Neuron (in vitro differentiated cells): ENCODE measurements around the gene CNTNAP3B.
"Not testable (repeated sequence)": the region's sequence is repeated elsewhere in the genome, so short reads cannot be mapped to it uniquely, and the experiment has no call there.

ENCODE experiments used
- H2AFZ ChIP-seq: one replicate; pipeline ENCODE4 v1.6.1; 2013; ENCODE audit warnings: low read depth, mild to moderate bottlenecking, inconsistent platforms, low read length, moderate library complexity
- H3K27me3 ChIP-seq: one replicate; pipeline ENCODE4 v1.6.1; 2013; ENCODE audit warnings: low read length; ENCODE audit not compliant: insufficient read depth
- H3K36me3 ChIP-seq: one replicate; pipeline ENCODE4 v1.6.1; 2013; ENCODE audit warnings: low read length; ENCODE audit not compliant: insufficient read depth
- H3K4me1 ChIP-seq: one replicate; pipeline ENCODE4 v1.6.1; 2013; ENCODE audit warnings: low read length; ENCODE audit not compliant: insufficient read depth
- H3K4me3 ChIP-seq: 2 replicates; pipeline ENCODE4 v1.5.1; 2013; ENCODE audit warnings: mild to moderate bottlenecking, low read length, moderate library complexity
- H3K9me3 ChIP-seq: one replicate; pipeline ENCODE4 v1.6.1; 2013; ENCODE audit warnings: low read length

The CNTNAP3B gene

DNA sequence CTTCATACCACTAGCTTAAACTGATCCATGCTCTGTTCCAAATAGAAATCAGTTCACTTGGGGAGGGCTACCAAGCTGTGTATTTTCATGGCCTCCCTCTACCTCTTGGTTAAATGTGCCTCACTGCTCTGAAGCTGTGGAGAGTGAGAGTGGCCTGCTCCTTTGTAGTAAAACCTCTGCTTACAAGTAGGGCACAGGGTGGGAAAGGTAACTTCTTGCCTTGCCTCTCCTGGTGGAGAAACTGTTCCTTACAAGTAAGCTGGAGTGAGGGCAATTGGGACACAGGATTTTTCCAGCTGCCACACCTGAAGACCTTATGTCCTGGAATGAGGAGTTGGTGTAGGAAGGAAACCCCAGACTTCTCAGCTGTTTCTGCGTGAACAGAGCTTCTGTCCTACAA, 211.9 kb downstream of the CNTNAP3B start:
- not testable (repeated sequence) for H3K4me1 ChIP-seq, H3K27me3 ChIP-seq, H3K4me3 ChIP-seq, H3K36me3 ChIP-seq, H3K9me3 ChIP-seq, H2AFZ ChIP-seq

DNA sequence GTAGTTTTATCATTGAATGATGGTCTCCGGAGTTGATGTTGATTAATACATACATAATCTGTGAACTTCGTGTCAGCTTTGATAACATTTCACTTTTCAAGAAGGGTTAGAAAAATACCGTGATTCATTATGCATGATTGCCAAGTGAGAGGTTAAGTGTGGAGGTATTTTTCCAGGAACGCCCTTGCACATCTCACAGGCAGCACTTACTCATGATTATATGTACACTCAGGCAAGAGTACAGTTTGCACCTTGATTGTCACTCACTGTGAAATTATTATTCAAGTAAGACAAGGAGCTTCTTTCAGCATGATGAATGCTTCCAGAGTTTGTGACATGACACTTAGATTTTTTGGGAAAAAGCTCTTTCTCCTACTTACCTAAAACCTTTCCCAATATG, 223.7 kb downstream of the CNTNAP3B start:
- H3K9me3 ChIP-seq, H2AFZ ChIP-seq, H3K27me3 ChIP-seq, H3K36me3 ChIP-seq, H3K4me3 ChIP-seq, H3K4me1 ChIP-seq: not testable (repeated sequence)

DNA sequence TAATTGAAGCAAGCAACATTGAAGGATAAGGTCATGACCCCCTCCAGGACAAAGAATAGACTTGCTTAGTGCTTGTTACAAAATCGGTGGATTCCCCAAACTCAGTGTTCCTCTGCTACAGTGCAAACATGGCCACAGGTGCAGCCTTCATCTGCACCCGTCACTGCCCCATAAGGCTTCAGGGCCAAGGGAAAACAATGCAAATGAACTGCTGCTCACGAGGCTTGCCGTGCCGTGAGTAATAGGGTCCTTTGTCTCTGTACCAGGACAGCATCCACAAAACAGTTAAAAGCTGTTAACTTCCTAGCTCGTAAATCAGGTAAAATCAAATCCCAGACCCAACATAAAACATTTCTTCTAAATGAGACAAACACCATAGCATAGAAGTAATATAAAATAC, 226.5 kb downstream of the CNTNAP3B start:
- H2AFZ ChIP-seq, H3K4me1 ChIP-seq, H3K36me3 ChIP-seq, H3K9me3 ChIP-seq, H3K4me3 ChIP-seq, H3K27me3 ChIP-seq: not testable (repeated sequence)

DNA sequence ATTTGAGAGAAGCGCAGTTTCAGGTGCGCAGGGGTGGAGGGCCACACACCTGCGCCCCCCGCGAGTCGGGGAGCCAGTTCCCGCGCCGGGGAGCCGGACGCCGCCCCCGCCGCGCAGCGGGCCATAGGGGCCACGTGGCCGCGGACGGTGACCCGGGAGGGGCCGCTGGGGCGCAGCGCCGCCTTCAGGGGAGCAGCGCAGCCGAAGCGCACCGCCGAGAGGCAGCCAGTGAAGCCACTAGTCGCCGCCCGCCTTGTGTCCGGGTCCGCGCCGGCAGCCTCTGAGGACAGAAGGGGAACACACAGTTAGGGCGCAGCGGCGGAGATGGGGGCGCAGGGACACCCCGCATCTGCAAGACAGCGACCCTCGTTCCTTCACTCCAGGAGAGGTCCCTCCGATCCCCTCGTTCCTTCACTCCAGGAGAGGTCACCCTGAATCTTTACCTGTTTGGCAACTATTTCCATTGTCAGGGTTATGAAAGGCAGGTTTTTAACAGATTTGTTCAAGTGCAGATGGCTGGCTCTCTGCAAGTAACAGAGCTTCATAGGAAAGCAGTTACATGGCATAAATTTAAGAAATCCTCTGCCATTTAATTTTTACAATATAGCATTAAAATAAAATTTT, 230.4 kb downstream of the CNTNAP3B start:
- H3K4me3 ChIP-seq, H2AFZ ChIP-seq, H3K27me3 ChIP-seq, H3K9me3 ChIP-seq, H3K4me1 ChIP-seq, H3K36me3 ChIP-seq: not testable (repeated sequence)

DNA sequence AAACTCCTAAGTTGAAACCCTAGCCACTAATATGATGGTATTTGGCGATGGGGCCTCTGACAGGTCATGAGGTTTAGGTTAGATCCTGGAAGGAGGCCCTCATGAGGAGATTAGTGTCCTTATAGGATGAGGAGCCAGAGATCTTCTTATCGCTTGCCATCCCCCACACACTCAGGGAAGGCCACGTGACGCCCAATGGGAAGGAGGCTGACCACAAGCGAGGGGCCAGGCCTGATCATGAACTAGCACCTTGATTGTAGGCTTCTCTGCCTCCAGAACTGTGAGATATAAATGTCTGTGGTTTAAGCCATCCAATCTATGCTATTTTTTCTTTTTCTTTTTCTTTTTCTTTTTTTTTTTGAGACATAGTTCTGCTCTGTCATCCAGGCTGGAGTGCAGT, 254.7 kb downstream of the CNTNAP3B start:
- not testable (repeated sequence) for H3K4me3 ChIP-seq, H3K27me3 ChIP-seq, H2AFZ ChIP-seq, H3K9me3 ChIP-seq, H3K36me3 ChIP-seq, H3K4me1 ChIP-seq

DNA sequence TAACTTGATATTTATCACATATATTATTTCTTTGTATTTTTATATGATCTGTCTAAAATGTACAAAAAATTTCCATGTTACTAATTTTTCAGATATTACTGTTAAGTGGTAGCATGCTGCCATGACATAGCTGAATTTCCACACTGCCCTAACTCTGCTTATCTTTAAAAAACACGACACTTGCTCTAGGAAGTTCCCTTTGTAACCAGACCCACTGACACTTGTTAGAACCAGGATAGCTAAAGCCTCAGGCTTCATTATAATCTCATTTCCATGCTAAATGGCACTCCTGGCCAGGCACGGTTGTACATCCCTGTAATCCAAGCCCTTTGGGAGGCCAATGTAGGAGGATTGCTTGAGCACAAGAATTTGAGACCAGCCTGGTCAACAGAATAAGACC, 273.8 kb downstream of the CNTNAP3B start:
- not testable (repeated sequence) for H3K4me3 ChIP-seq, H2AFZ ChIP-seq, H3K36me3 ChIP-seq, H3K4me1 ChIP-seq, H3K9me3 ChIP-seq, H3K27me3 ChIP-seq

DNA sequence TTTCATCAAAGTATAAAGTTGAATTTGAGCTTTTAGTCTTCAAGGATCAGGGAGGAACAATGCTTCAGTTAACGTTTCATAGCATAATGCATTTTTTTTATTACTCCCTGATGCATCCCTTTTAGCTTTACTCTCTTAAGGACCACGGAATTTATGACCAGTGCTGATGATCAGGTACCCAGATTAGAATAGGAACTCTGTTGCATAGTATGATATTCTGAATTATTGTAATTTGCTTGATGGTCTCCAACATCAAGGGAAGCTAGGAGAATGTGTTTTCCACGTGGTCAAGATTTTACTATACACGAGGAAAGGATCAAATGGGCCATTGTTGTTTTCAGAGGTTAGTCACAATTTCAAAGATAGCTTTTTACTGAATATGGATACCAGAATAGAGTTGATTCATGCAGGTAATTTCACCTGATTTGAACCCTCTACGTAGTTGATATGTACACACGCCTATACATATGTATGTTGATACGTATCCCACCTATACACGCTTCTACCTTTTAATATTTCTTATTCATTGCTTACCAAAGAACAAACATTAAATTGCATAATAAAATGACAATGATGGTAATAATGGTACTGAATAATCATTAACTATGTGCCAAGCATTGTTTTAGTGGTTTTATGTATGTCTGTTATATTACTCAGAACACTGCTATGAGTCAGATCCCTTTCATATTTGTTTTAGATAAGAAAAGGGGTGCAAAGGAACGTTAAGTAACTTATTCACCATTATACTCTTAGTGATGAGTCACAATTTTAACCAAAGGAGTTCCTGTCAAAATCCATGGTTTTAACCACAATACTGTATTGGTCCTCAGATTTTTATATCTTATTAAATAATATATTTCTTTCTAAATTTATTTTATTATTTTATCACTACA, 277.1 kb downstream of the CNTNAP3B start:
- H3K4me3 ChIP-seq, H2AFZ ChIP-seq, H3K4me1 ChIP-seq, H3K27me3 ChIP-seq, H3K36me3 ChIP-seq, H3K9me3 ChIP-seq: not testable (repeated sequence)

DNA sequence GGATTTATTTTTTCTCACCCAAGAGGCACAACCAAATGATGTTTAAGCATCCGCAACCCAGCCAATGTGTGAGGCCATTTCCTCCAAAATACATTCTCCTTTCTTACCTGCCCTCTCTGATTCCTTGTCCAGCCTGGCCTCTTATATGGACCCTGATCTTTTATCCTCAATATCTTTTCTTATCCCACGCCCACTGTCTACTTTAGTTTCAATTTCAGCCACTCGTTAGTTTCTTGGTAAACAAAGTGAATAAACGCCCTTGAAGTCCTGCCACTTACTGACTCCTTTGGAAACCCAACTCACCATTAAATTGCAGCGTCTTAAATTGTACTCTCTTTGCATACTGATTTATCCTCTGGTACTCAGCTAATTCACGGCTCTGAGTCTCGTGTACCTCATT, 281.4 kb downstream of the CNTNAP3B start:
- not testable (repeated sequence) for H3K27me3 ChIP-seq, H2AFZ ChIP-seq, H3K9me3 ChIP-seq, H3K36me3 ChIP-seq, H3K4me3 ChIP-seq, H3K4me1 ChIP-seq
